Glutamatergic neuron (in vitro differentiated cells): Measurements from ENCODE around the gene DNAJC8. TPM values are rescaled to one million over a fixed set of nuclear protein-coding genes. Genes with fewer than 3 reads are reported as not detected.
A peak's percentile ranks its signal among the peaks of the same experiment; 100 is the strongest.

Experiments
- DNase-seq: peaks from one replicate; pipeline ENCODE4 v3.0.0; 2022
- H3K27ac Mint-ChIP-seq: one replicate; pipeline ENCODE4 v1.8.0; 2020; ENCODE audit warnings: mild to moderate bottlenecking, mixed read lengths, inconsistent platforms; ENCODE audit not compliant: unreplicated experiment
- H3K27me3 Mint-ChIP-seq: one replicate; pipeline ENCODE4 v1.8.0; 2020; ENCODE audit warnings: mild to moderate bottlenecking, moderate library complexity, mixed read lengths, inconsistent platforms; ENCODE audit not compliant: unreplicated experiment
- H3K36me3 Mint-ChIP-seq: one replicate; pipeline ENCODE4 v1.8.0; 2020; ENCODE audit warnings: mild to moderate bottlenecking, mixed read lengths, inconsistent platforms; ENCODE audit not compliant: unreplicated experiment
- H3K4me1 Mint-ChIP-seq: one replicate; pipeline ENCODE4 v1.8.0; 2020; ENCODE audit warnings: mild to moderate bottlenecking, low read depth, mixed read lengths, inconsistent platforms; ENCODE audit not compliant: unreplicated experiment
- H3K4me3 Mint-ChIP-seq: one replicate; pipeline ENCODE4 v1.8.0; 2020; ENCODE audit warnings: mild to moderate bottlenecking, mixed read lengths, inconsistent platforms; ENCODE audit not compliant: unreplicated experiment
- H3K9me3 Mint-ChIP-seq: one replicate; pipeline ENCODE4 v1.8.0; 2020; ENCODE audit warnings: mild to moderate bottlenecking, moderate library complexity, mixed read lengths, inconsistent platforms; ENCODE audit not compliant: unreplicated experiment
- total RNA-seq: library from RNA; stranded (reverse); fragmentation: NEBNext Ultra II Directional; extraction: Animal tissue kit (Norgen Biotek cat#: 25700); gene quantifications from one replicate; pipeline ENCODE4 v1.2.1, GENCODE V29; 2021; ENCODE audit not compliant: unreplicated experiment
- TF ChIP-seq, protein P1 (sequence below): fragments of 200-600 bp; sonication (generic); IDR thresholded peaks from one replicate; pipeline ENCODE4 v1.5.0; 2021; ENCODE audit not compliant: partially characterized antibody, unreplicated experiment

The DNAJC8 gene
- total RNA-seq, 1 donor from 2014 or later: 82.8 TPM

DNA sequence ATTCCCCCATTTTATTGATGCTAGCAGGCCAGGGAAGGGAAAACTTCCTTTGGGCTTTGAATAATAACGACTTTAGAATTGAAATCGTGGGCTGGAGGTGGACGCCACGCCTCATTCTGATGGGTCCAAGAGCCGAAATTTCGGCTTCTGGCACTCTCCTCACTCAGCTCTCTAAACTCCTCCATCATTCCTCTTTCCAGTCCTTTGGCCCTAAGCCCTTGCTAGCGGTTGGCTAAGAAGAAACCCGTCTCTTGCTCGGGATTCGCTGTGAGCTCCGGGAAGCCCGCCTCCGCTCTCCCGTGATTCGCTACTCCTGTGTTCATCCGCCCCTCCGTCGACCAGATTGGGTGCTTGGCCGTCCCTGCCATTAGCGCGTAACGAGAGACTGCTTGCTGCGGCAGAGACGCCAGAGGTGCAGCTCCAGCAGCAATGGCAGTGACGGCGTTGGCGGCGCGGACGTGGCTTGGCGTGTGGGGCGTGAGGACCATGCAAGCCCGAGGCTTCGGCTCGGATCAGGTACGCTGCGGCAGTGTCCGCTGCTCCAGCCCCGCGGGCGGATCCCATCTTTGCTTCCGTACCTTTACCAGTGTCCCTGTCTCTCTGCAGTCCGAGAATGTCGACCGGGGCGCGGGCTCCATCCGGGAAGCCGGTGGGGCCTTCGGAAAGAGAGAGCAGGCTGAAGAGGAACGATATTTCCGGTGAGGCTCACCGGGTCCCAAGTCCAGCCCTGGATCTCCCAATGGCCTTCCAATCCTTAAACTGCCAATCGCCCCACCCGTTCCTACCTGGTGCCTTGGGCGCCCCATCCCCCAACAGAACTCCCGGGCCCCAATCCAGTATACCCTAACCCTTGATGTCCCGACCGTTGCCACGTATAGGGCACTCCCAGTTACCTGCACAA, 3.2 kb upstream of the DNAJC8 start, which contains the start of gene ATP5IF1:
Gene ATP5IF1, plus strand, starts transcription at position 370 of the 901 bp plus-strand sequence. Its CDS starts 60 bp downstream, at position 430.
- peak; percentile 94 for DNase-seq
- no peaks in the 10 kb centered on the region for H3K36me3 Mint-ChIP-seq
- peaks cover 9% of the 10 kb centered on the region for H3K4me1 Mint-ChIP-seq
- no peaks in the 10 kb centered on the region for H3K27me3 Mint-ChIP-seq
- H3K9me3 Mint-ChIP-seq: peaks cover 2% of the 10 kb centered on the region
- no peak within 1 kb of the TSS for H3K27ac Mint-ChIP-seq
- TF ChIP-seq, protein P1, sequence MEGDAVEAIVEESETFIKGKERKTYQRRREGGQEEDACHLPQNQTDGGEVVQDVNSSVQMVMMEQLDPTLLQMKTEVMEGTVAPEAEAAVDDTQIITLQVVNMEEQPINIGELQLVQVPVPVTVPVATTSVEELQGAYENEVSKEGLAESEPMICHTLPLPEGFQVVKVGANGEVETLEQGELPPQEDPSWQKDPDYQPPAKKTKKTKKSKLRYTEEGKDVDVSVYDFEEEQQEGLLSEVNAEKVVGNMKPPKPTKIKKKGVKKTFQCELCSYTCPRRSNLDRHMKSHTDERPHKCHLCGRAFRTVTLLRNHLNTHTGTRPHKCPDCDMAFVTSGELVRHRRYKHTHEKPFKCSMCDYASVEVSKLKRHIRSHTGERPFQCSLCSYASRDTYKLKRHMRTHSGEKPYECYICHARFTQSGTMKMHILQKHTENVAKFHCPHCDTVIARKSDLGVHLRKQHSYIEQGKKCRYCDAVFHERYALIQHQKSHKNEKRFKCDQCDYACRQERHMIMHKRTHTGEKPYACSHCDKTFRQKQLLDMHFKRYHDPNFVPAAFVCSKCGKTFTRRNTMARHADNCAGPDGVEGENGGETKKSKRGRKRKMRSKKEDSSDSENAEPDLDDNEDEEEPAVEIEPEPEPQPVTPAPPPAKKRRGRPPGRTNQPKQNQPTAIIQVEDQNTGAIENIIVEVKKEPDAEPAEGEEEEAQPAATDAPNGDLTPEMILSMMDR: no peak
- no peak within 1 kb of the TSS for H3K4me3 Mint-ChIP-seq

DNA sequence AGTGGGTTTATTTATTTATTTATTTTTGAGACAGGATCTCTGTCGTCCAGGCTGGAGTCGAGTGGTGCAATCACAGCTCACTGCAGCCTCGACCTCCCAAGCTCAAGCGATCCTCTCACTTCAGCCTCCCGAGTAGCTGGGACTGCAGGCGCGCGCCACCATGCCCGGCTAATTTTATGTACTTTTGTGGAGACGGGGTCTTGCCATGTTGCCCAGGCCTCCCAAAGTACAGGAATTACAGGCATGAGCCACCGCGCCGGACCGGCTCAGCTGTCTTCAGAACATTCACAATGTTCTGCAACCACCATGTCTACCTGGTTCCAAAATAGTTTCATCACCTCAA, 406 bp upstream of the DNAJC8 start:
- H3K27me3 Mint-ChIP-seq: no peaks in the 10 kb centered on the region
- H3K27ac Mint-ChIP-seq: no peak overlapping the region
- H3K4me1 Mint-ChIP-seq: peaks cover 9% of the 10 kb centered on the region
- peak overlapping the region; percentile 42 for H3K4me3 Mint-ChIP-seq
- TF ChIP-seq, protein P1: no peak
- no peaks in the 10 kb centered on the region for H3K36me3 Mint-ChIP-seq
- DNase-seq: no peak
- H3K9me3 Mint-ChIP-seq: peaks cover 2% of the 10 kb centered on the region

DNA sequence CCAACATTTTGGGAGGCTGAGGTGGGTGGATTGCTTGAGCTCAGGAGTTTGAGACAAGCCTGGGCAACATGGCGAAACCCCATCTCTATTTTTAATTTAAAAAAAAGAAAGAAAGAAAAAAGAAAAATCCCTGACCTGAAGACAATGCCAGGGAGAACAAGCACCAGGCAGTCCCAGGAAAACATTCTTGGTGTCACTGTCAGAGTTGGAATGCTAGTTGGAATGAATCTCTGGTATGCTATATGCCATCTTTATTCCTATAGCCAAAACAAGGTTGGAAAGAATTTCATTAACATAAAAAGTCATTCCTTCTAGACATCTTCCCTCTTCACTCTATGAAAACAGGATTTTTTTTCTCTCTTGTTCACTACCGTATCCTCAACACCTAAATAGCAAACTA, 2.8 kb downstream of the DNAJC8 start:
- Mint-ChIP-seq H3K4me1 (peaks cover 9% of the 10 kb centered on the region), H3K4me3 (no peak overlapping the region), H3K27me3 (no peaks in the 10 kb centered on the region), H3K9me3 (peaks cover 2% of the 10 kb centered on the region), H3K27ac (no peak overlapping the region), H3K36me3 (no peaks in the 10 kb centered on the region)
- DNase-seq: no peak
- TF ChIP-seq, protein P1: no peak

DNA sequence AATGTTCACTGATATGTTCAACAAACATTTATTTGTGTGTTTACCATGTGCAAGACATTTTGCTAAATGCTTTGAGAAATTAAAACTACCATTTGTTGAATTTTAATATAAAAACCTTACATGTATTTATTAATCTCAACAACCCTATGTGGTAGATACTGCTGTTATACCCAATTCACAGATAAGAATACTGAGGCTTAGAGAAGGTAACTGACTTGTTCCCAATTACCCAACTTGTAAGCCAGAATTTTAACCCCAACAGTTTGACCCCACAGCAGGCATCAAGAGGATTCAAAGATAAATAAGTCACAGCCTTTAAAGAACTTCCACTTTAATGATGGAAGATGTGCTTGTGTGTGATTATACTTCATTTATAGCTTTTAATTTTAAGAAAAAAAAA, 3.7 kb downstream of the DNAJC8 start:
- DNase-seq: no peak
- Mint-ChIP-seq H3K27me3 (no peaks in the 10 kb centered on the region), H3K27ac (no peak overlapping the region), H3K36me3 (no peaks in the 10 kb centered on the region), H3K4me1 (peaks cover 9% of the 10 kb centered on the region), H3K4me3 (no peak overlapping the region), H3K9me3 (peaks cover 2% of the 10 kb centered on the region)
- TF ChIP-seq, protein P1: no peak

DNA sequence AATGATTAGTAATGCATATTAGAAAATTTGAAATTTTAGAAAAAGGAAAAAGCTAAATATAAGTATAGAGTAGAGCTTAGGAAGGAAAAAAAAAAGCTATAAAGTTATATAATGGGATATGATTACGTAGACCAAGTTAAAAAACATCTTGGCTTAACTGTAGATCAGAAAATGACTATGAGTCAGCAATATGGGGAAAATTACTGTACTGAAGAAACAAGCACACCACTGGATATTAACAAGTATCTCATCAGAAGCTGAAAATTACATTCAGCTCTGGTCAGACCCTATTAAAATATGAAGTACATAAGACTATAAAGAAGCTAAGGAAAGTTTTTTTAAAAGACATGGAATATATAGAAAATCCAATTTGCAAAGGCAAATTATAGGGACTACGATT, 19.5 kb downstream of the DNAJC8 start:
- H3K4me3 Mint-ChIP-seq: no peak overlapping the region
- no peak for DNase-seq
- H3K4me1 Mint-ChIP-seq: no peaks in the 10 kb centered on the region
- H3K27me3 Mint-ChIP-seq: no peaks in the 10 kb centered on the region
- no peaks in the 10 kb centered on the region for H3K9me3 Mint-ChIP-seq
- TF ChIP-seq, protein P1: no peak
- H3K36me3 Mint-ChIP-seq: no peaks in the 10 kb centered on the region
- H3K27ac Mint-ChIP-seq: no peak overlapping the region
